KOPT-K1 (cell line): ENCODE results near the gene RASAL2.

ENCODE experiments used
- H3K27ac ChIP-seq: fragments of 200-600 bp; sonication (generic); 2 replicates; pipeline ENCODE4 v1.5.1; 2016; ENCODE audit warnings: antibody characterized with exemption, mild to moderate bottlenecking, low read depth, low read length; ENCODE audit not compliant: poor library complexity, severe bottlenecking
- H3K36me3 ChIP-seq: fragments of 200-600 bp; sonication (generic); 2 replicates; pipeline ENCODE4 v1.5.1; 2017; ENCODE audit warnings: antibody characterized with exemption, mild to moderate bottlenecking, low read length, moderate library complexity; ENCODE audit not compliant: insufficient read depth
- H3K9me3 ChIP-seq: fragments of 200-600 bp; sonication (generic); 2 replicates; pipeline ENCODE4 v1.5.1; 2017; ENCODE audit warnings: antibody characterized with exemption, low read length, mild to moderate bottlenecking; ENCODE audit not compliant: insufficient read depth, poor library complexity, severe bottlenecking

The RASAL2 gene

DNA sequence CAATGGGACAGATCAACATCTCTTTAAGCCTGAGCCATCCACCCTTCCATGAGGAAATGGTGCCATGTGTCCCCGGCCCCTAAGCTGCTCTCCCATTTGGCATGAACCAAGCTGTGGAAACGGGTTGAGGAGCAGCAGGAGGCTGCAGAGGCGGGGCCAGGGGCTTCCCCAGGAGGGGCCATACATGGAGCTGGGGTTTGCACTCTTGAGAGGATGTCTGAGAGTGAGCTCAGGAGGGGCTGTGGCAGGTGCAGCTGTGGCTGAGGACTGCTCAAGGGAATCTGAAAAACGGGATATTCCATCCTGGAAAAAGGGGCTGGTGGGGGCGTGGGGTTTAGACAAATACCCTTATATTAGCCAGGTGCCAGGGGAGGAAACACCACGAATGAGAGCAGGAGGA, 409.9 kb downstream of the RASAL2 start:
- Histone ChIP-seq H3K36me3 (no peaks in the 10 kb centered on the region), H3K9me3 (no peaks in the 10 kb centered on the region), H3K27ac (no peak overlapping the region)

DNA sequence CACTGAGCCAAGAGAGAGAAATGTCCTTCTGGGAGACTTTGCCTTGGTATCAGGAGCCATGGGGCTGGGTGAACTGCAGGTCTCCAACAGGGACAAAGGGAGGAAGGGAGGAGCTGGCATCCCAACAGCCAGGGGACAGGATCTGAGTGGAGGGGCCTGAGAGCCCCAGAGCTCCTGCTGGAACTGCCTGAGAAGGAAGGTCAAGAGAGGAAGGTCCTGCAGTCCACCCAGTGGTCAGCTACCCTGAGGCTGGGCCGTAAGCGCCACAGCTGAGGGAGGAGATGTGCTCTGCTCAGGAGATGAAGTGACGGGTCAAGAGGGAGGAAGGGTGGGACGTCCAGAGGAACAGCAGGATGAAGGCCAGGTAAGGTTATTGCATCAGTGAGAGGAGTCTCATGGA, 410.4 kb downstream of the RASAL2 start:
- no peaks in the 10 kb centered on the region for H3K9me3 ChIP-seq
- no peak overlapping the region for H3K27ac ChIP-seq
- H3K36me3 ChIP-seq = no peaks in the 10 kb centered on the region

DNA sequence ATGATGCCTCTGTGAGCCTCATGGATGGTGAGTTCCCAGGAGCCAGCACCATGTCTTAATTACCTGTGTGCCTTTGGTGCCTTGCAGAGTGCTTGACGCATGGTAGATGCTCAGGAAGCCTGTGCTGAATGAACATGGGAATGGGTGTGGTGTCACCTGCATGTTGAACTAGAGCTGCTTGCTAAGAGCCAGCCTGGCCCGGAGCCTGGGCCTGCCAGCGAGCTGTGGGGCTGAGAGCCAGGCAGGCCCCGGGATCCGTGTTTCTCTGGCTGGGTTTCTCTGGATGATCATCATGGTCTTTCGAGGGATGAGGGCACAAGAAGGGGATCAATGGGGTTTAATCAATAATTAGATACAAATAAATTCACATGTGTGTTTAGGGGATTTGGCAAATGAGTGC, 412.3 kb downstream of the RASAL2 start:
- no peak overlapping the region for H3K27ac ChIP-seq
- H3K36me3 ChIP-seq = no peaks in the 10 kb centered on the region
- no peaks in the 10 kb centered on the region for H3K9me3 ChIP-seq

DNA sequence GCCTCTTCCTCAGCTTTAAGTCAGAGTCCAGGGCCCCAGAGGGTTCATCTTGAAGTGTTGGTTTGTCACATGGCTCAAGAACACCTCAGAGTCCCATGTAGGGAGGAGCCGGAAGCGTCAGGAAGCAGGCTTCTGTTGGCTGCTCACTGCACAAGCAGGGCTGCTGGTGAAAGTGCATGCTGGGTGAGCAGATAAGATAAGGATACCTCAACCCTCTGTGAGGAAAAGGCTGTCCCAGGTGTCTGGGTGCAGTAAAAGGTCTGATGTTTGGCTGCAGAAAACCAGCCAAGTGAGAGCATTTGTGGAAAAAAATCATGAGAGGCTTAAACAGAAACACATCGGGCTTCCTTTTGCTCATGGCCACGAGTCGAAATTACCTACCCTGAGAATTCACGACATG, 412.8 kb downstream of the RASAL2 start:
- Histone ChIP-seq H3K36me3 (no peaks in the 10 kb centered on the region), H3K9me3 (no peaks in the 10 kb centered on the region), H3K27ac (no peak overlapping the region)

DNA sequence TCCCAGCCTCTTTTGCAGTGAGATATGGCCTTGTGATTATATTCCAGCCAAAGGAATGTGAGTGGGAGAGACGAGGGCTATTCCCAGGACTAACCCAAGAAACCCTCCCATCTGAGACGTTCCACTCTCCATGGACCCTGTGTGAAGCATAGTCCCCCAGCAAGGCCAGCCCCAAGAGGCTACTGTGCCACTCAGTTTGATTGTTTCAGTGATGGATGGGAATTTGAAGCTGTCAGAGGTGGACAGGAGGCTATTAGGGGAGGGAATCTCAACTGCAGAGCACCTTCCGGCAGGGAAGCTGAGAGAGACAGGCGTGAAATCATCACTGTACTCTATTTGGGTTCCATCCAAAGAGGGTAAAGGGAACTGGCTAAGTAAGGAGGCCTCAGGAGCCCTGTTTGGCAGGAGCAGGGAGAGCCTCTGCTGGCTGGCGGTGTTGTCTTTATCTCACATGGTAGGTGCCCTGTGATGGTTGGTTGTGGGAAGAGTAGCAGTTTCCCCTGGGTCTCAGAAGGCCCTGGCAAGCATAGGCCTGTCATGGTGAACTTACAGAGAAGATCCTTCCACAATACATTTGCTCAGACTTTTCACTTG, 415.6 kb downstream of the RASAL2 start:
- Histone ChIP-seq H3K36me3 (no peaks in the 10 kb centered on the region), H3K9me3 (no peaks in the 10 kb centered on the region), H3K27ac (no peak overlapping the region)

DNA sequence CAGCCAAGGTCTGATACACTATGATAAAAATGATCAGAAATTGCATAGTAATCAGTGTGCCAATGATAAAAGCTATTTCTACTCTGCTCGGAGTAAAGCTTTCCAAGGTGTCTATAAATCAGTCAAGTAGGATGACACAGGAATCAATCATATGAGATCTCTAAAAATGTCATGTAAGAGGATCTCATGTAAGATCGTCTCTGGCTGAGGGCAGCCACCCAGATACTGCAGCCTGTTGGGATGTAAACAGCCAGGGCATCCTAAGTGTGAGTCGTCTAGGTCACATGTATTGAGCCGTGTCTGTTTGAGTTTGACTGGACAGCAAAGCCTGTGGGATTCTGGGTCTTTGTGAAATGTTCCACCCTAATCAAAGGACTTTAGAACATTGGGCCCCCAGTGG, 416.3 kb downstream of the RASAL2 start:
- Histone ChIP-seq H3K36me3 (no peaks in the 10 kb centered on the region), H3K9me3 (no peaks in the 10 kb centered on the region), H3K27ac (no peak overlapping the region)

DNA sequence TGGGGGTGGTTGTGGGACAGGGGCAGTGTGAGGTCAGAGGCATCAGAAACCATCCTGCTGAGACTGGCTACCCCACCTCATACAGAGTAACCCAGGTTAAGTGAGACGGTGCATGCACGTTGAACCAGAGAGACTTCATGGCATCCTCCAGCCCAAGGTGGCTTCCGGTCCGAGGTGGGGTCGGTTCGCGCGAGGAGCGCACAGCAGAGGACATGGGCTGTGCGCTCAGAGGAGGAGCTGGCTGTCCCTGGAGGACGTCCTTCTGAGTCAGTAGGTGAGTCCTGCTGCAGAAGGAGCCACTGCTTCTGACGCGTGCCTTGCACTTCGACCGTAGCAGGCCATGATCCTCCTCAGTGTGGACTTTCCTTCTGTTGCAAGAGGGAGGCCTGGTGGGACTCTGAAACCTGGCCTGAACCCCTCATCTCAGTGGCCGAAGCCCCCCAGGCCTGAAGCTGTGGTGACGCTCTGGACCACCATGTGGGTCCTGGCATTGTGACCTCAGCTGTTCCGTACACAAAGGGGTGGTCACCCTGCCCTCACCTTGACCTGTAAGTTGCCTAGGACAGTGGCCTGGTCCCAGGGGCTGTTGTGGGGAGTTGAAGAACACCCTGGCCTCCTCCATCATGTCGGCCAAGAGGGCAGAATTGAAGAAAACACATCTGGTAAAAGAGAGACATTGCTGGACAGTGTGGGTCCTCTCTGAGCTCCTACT, 418.8 kb downstream of the RASAL2 start, which contains the start of gene TEX35:
TEX35 (plus strand) TSS at position 544 of the 712 bp plus-strand sequence; CDS start at position 624, 80 bp downstream.
- Histone ChIP-seq H3K27ac (no peak within 1 kb of the TSS), H3K36me3 (no peaks in the 10 kb centered on the region)

DNA sequence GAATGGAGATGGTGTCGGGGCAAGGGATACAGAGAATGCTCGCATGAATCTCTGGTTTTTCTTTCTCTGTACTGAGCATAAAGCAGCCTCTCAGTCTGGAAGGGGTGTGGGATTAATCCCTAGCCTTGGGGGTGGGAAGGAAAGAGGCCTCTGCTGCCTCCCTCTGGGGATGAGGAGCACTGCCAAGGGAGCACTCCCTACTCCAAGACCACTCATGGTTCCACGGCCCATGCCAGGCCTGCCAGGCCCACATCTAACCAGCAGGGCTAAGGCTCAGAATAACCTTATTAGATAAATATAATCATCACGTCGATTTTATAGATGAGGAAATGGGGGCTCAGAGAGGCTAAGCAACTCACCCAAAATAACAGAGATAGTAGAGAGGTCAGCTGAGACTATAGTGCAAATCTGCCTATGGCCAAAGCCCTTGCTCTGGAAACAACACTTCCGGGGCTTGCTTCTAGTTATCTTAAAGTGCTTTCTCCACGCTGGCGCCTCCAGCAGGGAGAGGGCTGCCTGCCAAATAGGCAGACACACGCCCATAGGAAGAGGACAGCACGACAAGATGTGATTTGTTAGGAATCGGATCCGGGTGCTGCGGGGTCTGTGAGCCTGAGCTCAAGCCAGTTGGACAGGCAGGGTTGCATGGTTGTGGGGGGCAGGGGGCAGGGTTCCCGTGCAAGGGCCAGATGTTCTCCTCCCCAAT, 419.5 kb downstream of the RASAL2 start:
- no peak overlapping the region for H3K27ac ChIP-seq
- no peaks in the 10 kb centered on the region for H3K36me3 ChIP-seq

More for the DNA sequence above, 418.8 kb downstream of the RASAL2 start, which contains the start of gene TEX35:
- H3K9me3 ChIP-seq = no peaks in the 10 kb centered on the region

DNA sequence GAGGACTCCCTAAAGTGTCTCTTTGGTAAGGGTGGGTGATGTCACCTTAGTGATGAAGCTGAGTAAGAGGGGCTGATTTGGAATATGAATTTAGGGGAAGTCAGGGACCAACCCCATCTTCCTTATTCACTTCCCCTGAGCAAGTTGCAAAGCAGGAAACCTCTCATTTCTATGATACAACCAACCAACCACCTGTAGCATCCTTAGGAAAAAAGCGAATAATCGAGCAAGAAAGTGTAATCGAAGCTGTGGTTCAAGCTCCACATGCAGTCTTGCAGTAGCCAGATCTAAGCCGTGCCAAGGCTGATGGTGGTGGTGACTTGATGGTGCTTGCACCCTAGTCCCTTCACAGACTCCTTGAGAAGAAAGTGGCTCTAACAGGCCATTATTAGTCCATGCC, 422.2 kb downstream of the RASAL2 start:
- H3K36me3 ChIP-seq = no peaks in the 10 kb centered on the region
- H3K27ac ChIP-seq = no peak overlapping the region

More for the DNA sequence above, 419.5 kb downstream of the RASAL2 start:
- H3K9me3 ChIP-seq = no peaks in the 10 kb centered on the region

DNA sequence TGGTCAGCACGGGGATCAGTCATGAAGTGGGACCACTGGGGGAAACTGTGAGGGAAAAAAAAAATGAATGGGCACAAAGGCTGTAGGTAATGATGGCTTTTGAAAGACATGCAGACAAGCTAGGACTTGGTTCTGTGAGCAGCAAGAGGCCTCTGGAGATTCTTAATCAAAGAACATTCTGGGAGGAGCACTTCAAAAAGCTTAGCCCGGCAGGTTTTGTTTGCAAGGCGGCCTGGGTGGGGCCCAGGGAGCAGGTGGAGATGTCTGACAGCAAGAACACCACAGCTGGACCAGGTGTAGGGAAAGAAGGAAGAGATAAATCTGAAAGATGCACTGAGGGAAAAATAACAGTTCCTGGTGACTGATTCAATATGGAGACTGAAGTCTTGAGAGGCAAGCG, 425.0 kb downstream of the RASAL2 start:
- Histone ChIP-seq H3K9me3 (no peaks in the 10 kb centered on the region), H3K27ac (no peak overlapping the region), H3K36me3 (no peaks in the 10 kb centered on the region)

More for the DNA sequence above, 422.2 kb downstream of the RASAL2 start:
- H3K9me3 ChIP-seq = no peaks in the 10 kb centered on the region

DNA sequence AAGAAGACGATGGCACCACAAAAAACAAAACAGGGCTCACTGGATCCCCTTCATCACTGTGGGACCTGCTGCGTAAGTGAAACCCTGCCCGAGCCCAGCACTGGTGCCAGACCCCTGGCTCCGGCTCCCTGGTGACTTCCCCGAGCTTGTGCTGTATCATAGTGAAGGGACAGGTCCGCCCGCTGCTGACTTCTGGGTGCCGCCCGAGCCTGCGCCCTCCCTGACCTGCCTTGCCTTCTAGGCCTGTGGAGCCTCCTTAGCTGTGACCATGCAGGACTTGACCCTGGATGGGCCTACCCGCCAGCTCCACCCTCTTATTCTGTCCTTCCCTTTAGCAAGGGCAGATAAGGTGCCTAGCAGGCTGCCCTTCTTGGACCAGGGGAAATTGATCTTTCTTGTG, 426.9 kb downstream of the RASAL2 start:
- no peaks in the 10 kb centered on the region for H3K9me3 ChIP-seq
- H3K36me3 ChIP-seq = no peaks in the 10 kb centered on the region
- no peak overlapping the region for H3K27ac ChIP-seq

DNA sequence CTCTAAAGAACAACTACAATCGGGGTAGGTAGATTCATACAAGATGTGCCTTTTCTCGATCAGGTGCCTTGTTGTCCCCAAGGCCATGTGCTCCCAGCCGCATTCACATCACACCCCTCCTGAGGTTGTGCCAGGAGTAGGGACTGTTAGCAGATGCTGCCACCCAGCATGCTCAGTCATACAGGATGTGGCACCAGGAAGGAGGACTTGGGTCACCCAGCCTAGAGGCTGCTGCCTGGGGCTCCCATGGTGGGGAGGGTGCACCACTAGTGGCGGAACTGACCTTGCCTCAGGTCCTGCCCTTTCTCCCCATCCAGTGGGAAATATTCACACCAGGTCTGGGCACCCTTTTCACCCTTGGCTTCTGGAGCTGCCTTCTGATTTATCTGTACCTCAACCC, 427.3 kb downstream of the RASAL2 start:
- H3K9me3 ChIP-seq = no peaks in the 10 kb centered on the region
- no peak overlapping the region for H3K27ac ChIP-seq
- no peaks in the 10 kb centered on the region for H3K36me3 ChIP-seq

DNA sequence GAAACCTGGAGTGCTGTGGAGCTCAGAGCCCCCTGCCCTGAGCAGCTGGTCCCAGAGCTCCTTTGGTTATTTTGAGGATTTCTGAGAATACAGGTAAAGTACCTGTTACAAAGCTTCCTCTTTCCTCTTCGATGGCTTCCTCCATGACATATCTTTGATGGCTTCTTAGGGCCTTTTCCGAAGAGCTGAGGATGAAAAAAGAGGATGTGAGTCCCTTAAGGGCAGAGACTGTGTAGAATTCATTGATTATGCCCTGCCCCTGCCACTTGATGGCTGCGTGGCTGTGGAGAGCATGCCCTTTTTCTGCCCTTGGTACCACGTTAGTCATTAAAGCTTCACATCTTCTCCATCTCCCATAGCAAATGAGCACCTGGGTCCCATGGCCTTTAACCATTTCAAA, 433.2 kb downstream of the RASAL2 start:
- Histone ChIP-seq H3K9me3 (no peaks in the 10 kb centered on the region), H3K27ac (no peak overlapping the region), H3K36me3 (no peaks in the 10 kb centered on the region)

DNA sequence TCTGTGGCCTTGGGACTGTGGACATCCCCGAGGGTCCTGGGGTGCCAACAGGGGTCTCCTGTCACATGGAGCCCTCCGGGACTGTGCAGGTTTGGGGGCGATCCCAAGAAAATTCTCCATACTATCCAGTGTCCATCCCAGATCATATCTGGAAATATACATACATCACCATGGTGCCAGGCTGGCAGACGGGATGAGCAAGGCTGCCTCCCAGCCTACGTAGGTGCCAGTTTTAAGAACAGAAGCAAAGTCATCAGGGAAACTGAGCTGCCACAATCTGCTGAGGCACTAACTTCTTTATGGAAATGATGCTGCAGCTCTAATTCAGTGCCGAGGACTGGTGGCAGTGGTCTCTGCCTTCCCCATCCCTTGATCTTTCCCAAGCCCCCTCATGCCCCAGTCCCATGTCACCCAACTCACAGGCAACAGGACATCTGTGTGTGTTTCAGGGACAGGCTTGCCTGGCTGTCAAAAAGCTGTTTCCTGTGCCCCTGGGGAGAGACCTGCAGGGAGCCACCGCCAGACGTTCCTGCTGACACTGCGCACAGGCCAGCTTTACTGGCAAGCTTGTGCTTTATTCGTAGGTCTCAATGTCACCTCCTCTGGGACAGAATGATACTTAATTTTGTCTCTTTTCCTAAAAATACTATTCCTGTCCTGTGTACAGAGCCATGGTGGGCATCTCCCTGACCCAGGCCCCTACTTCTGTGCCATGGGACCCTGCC, 434.5 kb downstream of the RASAL2 start:
- no peaks in the 10 kb centered on the region for H3K9me3 ChIP-seq
- no peaks in the 10 kb centered on the region for H3K36me3 ChIP-seq
- no peak overlapping the region for H3K27ac ChIP-seq

DNA sequence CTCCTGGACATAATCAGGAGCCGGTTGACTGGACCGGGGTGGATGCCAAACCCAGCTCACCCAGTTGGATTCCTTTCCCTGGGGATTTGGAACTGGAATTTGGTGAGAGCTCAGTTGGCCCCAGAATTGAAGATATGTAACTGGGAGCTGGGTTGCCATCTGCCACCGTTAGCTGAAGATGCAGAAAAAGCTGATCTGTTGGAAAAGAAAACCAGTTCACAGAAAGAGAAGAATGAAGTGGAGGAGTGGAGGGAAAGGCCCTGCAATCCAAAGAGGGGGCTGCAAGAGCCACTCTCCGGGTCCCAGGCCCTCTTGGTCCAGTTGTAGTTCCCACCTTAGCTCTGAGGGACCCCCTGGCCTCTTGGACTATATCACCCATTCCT, 435.0 kb downstream of the RASAL2 start:
- H3K36me3 ChIP-seq = no peaks in the 10 kb centered on the region
- H3K27ac ChIP-seq = no peak overlapping the region
- H3K9me3 ChIP-seq = no peaks in the 10 kb centered on the region
